WTC11 (cell line): ENCODE measurements around the gene NET1.

Experiments
- CREM ChIP-seq: sonication (generic); formaldehyde crosslinking; IDR thresholded peaks from 2 replicates; pipeline ENCODE4 v1.8.1; 2022; ENCODE audit warnings: mild to moderate bottlenecking, missing genetic modification reagents, moderate library complexity
- CTCF ChIP-seq: fragments of 200-600 bp; IDR thresholded peaks from 2 replicates; pipeline ENCODE4 v1.8.0; 2022; ENCODE audit warnings: antibody characterized with exemption
- JUN ChIP-seq: sonication (generic); formaldehyde crosslinking; IDR thresholded peaks from 2 replicates; pipeline ENCODE4 v1.8.0; 2023; ENCODE audit warnings: mild to moderate bottlenecking, missing genetic modification reagents
- MYBL2 ChIP-seq: sonication (generic); formaldehyde crosslinking; IDR thresholded peaks from 2 replicates; pipeline ENCODE4 v1.8.1; 2023; ENCODE audit warnings: mild to moderate bottlenecking, moderate library complexity, missing genetic modification reagents
- ZNF281 ChIP-seq: sonication (generic); formaldehyde crosslinking; IDR thresholded peaks from 2 replicates; pipeline ENCODE4 v1.8.0; 2023; ENCODE audit warnings: mild to moderate bottlenecking, missing genetic modification reagents
- ZNF423 ChIP-seq: fragments of 250-450 bp; sonication (Bioruptor Pico); IDR thresholded peaks from 2 replicates; pipeline ENCODE4 v2.1.2; 2022; ENCODE audit warnings: mild to moderate bottlenecking, moderate library complexity
- ZSCAN18 ChIP-seq: fragments of 250-450 bp; sonication (Bioruptor Pico); IDR thresholded peaks from 2 replicates; pipeline ENCODE4 v2.1.2; 2022; ENCODE audit warnings: mild to moderate bottlenecking, moderate library complexity

- TF ChIP-seq CREM (CRISPR knock-in tag) (no peak), MYBL2 (CRISPR knock-in tag) (no peak), ZNF423 (no peak), ZSCAN18 (CRISPR knock-in tag) (no peak), CTCF (no peak), ZNF281 (CRISPR knock-in tag) (no peak), JUN (CRISPR knock-in tag) (no peak)
Measured at GRCh38 chr10:5406918-5407317, 5.4 kb upstream of the NET1 start.
